ENCODE data around the gene CR1.
"Not testable (repeated sequence)": the region's sequence is repeated elsewhere in the genome, so short reads cannot be mapped to it uniquely, and the experiment has no call there.

Gene CR1

GRCh38 chr1:207495801-207496792, at the start of gene CR1:
CR1 (plus strand) TSS chr1:207496157; CDS start chr1:207496268, 111 bp downstream.
- peak; percentile 22 to 26 for DNase-seq (ENCODE audit: low read depth in 2 of 2)

- DNase-seq (ENCODE audit: low read depth in 2 of 2): no peak
Measured at GRCh38 chr1:207453710-207454045, 42.3 kb upstream of the CR1 start.

- DNase-seq (ENCODE audit: low read depth in 2 of 2): peak; percentile 41 to 42
Measured at GRCh38 chr1:207454046-207454964, 41.7 kb upstream of the CR1 start, which contains the start of gene CR2. CR2 (plus strand) TSS chr1:207454328; CDS start chr1:207454419, 91 bp downstream.

- no peak for DNase-seq (ENCODE audit: low read depth in 2 of 2)
Measured at GRCh38 chr1:207455183-207455754, 40.7 kb upstream of the CR1 start.

GRCh38 chr1:207458414-207458813, 37.5 kb upstream of the CR1 start:
- DNase-seq (ENCODE audit: low read depth in 2 of 2): no peak

- no peak for DNase-seq (ENCODE audit: low read depth in 2 of 2)
Measured at GRCh38 chr1:207459008-207459407, 36.9 kb upstream of the CR1 start.

DNA sequence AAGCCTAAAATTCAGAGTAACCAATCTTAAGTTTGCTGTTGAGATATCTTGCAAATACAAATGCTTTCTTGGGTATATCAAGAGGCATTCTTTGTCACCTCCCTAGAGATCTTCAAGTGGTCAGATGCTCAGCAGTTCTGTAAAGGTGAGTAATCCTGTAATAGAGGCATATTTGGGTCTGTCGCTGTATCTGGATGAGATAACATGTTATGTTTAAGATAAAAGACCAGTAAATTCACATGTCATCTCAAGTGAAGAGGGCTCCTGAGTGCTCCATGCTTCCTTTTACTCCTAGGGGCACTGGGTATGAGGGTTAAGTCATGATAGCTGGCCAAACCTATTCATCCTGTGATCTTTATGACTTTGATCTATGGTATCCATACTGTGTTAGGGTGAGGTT, 34.3 kb upstream of the CR1 start:
- DNase-seq (ENCODE audit: low read depth in 2 of 2): no peak

GRCh38 chr1:207462535-207462934, 33.4 kb upstream of the CR1 start:
- DNase-seq (ENCODE audit: low read depth in 2 of 2): no peak

- no peak for DNase-seq (ENCODE audit: low read depth in 2 of 2)
Measured at GRCh38 chr1:207463021-207463420, 32.9 kb upstream of the CR1 start.

- DNase-seq (ENCODE audit: low read depth in 2 of 2): no peak
Measured at GRCh38 chr1:207463571-207463970, 32.4 kb upstream of the CR1 start.

- DNase-seq (ENCODE audit: low read depth in 2 of 2): no peak
Measured at GRCh38 chr1:207470927-207471326, 25.0 kb upstream of the CR1 start.

DNA sequence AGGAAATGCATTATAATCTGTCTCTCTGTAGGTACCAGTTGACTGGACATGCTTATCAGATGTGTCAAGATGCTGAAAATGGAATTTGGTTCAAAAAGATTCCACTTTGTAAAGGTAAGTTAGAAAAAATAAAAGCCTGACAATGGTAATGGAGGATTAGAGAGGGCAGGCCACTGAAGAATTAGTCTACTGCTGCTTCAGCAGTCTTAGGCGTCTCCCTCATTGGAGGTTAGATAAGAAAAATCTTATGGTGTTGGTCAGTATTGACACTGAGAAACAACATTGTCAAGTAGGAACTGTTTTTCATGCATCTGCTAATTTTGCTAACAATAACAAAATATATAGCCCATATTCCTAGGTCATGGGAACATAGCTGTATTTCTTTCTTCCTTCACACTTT, 21.7 kb upstream of the CR1 start:
- DNase-seq (ENCODE audit: low read depth in 2 of 2): no peak

DNA sequence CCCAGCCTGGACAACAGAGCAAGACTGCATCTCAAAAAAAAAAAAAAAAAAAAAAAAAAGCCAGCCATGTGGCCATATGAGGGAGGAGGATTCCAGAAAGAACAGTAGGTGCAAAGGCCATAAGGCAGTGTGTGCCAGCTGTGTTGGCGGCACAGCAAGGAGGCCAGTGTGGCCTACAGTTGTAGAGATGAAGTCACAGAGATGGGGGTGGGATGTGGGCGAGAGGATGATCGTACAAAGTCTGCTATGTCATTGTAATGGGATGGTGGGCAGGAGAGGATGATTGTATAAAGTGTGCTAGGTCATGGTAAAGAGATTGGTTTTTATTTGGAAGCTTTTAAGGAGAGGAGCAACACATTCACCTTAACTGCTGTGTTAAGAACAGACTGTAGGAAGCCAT, 9.8 kb upstream of the CR1 start:
- no peak for DNase-seq (ENCODE audit: low read depth in 2 of 2)

- no peak for DNase-seq (ENCODE audit: low read depth in 2 of 2)
Measured at GRCh38 chr1:207487636-207488035, 8.3 kb upstream of the CR1 start.

- DNase-seq (ENCODE audit: low read depth in 2 of 2): no peak
Measured at GRCh38 chr1:207493212-207493611, 2.7 kb upstream of the CR1 start.

- no peak for DNase-seq (ENCODE audit: low read depth in 2 of 2)
Measured at GRCh38 chr1:207494171-207494570, 1.8 kb upstream of the CR1 start.

GRCh38 chr1:207495281-207495680, 676 bp upstream of the CR1 start:
- not testable (repeated sequence) for DNase-seq (ENCODE audit: low read depth in 2 of 2)

DNA sequence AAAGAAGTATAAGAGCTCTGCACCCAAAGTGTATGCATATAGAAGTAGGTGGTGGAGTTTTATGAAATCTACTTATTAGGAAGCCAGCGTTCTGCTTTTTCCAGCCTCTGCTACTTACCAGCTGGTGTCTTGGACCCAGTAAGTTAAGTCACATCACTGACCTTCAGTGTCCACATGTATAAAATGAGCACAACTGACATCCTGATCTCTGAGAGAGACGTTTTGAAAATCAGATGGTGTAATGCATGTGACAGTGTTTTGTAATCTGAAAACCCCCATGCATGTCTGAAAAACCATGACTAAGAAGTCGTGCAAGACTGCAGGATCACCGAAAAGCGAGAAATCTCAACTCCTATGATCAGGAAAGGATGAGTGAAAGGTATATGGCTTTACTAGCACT, 2.0 kb downstream of the CR1 start:
- no peak for DNase-seq (ENCODE audit: low read depth in 2 of 2)

GRCh38 chr1:207499573-207499972, 3.6 kb downstream of the CR1 start:
- DNase-seq (ENCODE audit: low read depth in 2 of 2): peak; percentile 54 to 59

DNA sequence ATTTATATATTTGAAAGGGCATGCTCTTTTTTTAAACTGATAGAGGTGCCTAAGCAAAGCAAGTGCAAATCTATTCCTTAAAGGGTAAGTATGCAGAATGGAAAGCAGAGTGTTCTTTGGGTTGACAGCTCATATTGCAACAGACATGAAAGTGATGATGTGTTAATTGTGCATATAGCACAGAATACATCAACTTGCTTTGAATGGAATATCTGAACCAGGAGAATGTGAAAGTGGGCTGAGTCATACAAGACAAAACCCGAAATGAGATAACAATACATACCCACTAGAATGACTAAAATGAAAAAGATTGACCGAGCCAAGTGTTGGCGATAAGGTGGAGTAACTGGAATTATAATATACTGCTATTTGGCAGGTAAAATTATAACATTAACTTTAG, 4.3 kb downstream of the CR1 start:
- DNase-seq (ENCODE audit: low read depth in 2 of 2): no peak

DNA sequence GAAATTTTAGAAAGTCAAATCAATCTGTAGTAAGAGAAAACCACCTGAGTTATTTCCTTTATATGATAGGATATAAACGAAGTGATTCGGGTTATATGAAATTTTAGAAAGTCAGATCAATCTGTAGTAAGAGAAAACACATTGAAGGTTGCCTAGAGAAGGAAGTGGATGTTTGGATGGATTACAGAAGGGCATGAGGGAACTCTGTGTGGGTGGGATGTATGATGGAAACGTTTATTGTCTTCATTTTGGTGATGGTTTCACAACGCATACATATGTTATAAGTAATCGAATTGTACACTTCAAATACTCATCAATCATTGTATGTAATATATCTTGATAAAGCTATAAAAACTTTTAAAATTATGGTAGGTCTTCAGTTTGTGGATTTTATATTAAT, 5.1 kb downstream of the CR1 start:
- no peak for DNase-seq (ENCODE audit: low read depth in 2 of 2)

DNA sequence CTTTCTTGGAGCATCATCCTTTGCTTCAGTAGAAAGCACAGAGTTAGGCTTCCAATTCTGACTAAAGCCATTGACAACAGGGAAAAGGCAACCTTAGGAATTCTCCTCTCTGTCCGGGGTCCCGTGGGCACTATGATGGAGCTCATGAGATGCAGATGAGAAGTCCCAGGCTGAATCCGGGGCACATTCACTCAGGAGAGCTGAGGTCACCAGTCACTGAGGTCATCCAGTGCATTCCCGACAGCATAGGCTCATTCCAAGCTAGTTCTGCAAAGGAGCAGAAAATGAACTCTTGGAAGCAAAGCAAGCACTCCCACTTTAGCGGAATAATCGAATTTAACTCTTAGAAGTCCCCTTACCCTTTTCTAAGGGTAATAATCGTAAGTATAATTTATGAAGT, 6.8 kb downstream of the CR1 start:
- no peak for DNase-seq (ENCODE audit: low read depth in 2 of 2)
